GM23248 (cell line): ENCODE measurements around the gene SEC16A.

ENCODE experiments used
- EZH2 ChIP-seq: fragments of 200-600 bp; sonication (generic); IDR thresholded peaks from 2 replicates; pipeline ENCODE4 v1.6.1; 2018; ENCODE audit warnings: antibody characterized with exemption, mild to moderate bottlenecking; ENCODE audit not compliant: insufficient read depth, poor library complexity, severe bottlenecking
- EZH2phosphoT487 ChIP-seq: fragments of 200-600 bp; sonication (generic); IDR thresholded peaks from 2 replicates; pipeline ENCODE4 v1.6.1; 2018; ENCODE audit warnings: antibody characterized with exemption, moderate library complexity, mild to moderate bottlenecking, low read depth; ENCODE audit not compliant: insufficient read depth

DNA sequence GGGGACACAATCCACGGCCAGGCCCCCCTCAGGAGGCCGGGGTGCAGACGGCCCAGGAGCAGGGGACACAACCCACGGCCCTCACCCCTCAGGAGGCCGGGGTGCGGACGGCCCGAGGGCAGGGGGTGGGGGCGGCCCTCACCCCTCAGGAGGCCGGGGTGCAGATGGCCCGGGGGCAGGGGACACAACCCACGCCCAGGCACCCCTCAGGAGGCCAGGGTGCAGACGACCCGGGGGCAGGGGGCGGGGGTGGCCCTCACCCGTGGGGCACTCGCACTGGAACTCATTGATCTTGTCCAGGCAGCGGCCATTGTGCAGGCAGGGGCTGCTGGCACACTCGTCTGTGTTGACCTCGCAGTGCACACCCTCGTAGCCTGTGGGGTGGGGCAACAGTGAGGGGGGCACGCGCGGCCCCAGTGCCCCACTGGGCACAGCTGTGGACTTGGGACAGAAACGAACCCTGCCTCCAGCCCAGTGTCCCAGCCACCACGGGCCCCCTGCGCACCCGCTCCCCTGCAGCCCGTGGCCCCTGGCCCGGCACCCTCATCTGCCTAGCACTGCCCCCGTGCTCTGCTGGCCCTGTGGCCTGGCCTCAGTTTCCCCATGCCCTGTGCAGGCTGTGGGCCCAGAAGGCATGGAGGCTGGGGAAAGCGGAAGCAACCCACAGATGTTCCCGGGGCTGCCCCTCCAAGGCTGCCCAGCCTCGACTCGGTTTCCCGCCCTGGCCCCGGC is 34.3 kb upstream of the SEC16A start:
- TF ChIP-seq EZH2 (no peak), EZH2phosphoT487 (no peak)
